IMR-90 (cell line): ENCODE measurements around the gene JPH4. TPM values are rescaled to one million over a fixed set of nuclear protein-coding genes. Genes with fewer than 3 reads are reported as not detected.

Experiments used
- ATAC-seq: fragments of 200-7000 bp; cut with Tn5 transposase; 2 replicates; pipeline ENCODE4 v1.9.1; 2020; ENCODE audit warnings: low read depth, mild to moderate bottlenecking, moderate library complexity
- BruUV-seq: library from RNA; stranded (reverse); fragments of 400-500 nt; replicated peaks from 2 replicates; lab custom pipeline; 2021; lab: Mats Ljungman, UMichigan
- CTCF ChIA-PET: fragments of 300-600 bp; formaldehyde crosslinking; extraction: SDS; loops from one replicate; lab custom pipeline; 2021; ENCODE audit warnings: antibody characterized with exemption; lab: Yijun Ruan, JAX
- POLR2A ChIA-PET: fragments of 300-600 bp; sonication (Branson Sonifier 250); formaldehyde crosslinking; loops from one replicate; lab custom pipeline; 2022; ENCODE audit warnings: antibody characterized with exemption; ENCODE audit not compliant: unreplicated experiment; lab: Charles Lee
- DNase-seq: peaks from one replicate; pipeline ENCODE4 v3.0.0; 2013
- H2AFZ ChIP-seq: replicated peaks from 2 replicates; pipeline ENCODE3; 2013; ENCODE audit warnings: low read length, mild to moderate bottlenecking; ENCODE audit not compliant: poor library complexity
- H2AK5ac ChIP-seq: 2 replicates; pipeline ENCODE4 v1.6.1; 2013; ENCODE audit warnings: low read depth, low read length, inconsistent platforms
- H2AK9ac ChIP-seq: replicated peaks from 2 replicates; pipeline ENCODE3; 2013; ENCODE audit warnings: mild to moderate bottlenecking, low read depth, low read length, moderate library complexity; ENCODE audit not compliant: poor library complexity
- H2BK120ac ChIP-seq: 2 replicates; pipeline ENCODE4 v1.6.1; 2013; ENCODE audit warnings: low read depth, low read length, inconsistent platforms
- H2BK15ac ChIP-seq: 3 replicates; pipeline ENCODE4 v1.6.1; 2013; ENCODE audit warnings: low read depth, low read length, inconsistent platforms
- H2BK20ac ChIP-seq: 2 replicates; pipeline ENCODE4 v1.6.1; 2013; ENCODE audit warnings: low read depth, mild to moderate bottlenecking, inconsistent platforms, low read length, moderate library complexity
- H2BK5ac ChIP-seq: 2 replicates; pipeline ENCODE4 v1.6.1; 2013; ENCODE audit warnings: mild to moderate bottlenecking, low read depth, low read length, inconsistent platforms; ENCODE audit not compliant: poor library complexity, severe bottlenecking
- H3K14ac ChIP-seq: replicated peaks from 2 replicates; pipeline ENCODE4 v1.6.1; 2013; ENCODE audit warnings: low read depth, low read length, inconsistent platforms
- H3K18ac ChIP-seq: 2 replicates; pipeline ENCODE4 v1.6.1; 2013; ENCODE audit warnings: low read depth, low read length, control low read depth
- H3K23ac ChIP-seq: 2 replicates; pipeline ENCODE4 v1.6.1; 2013; ENCODE audit warnings: low read depth, low read length, inconsistent platforms
- H3K27ac ChIP-seq: 2 replicates; pipeline ENCODE4 v1.5.1; 2013; ENCODE audit warnings: mild to moderate bottlenecking, control low read depth, low read length; ENCODE audit not compliant: insufficient read depth
- H3K27me3 ChIP-seq: 2 replicates; pipeline ENCODE4 v1.6.1; 2013; ENCODE audit warnings: low read length; ENCODE audit not compliant: control insufficient read depth, insufficient read depth
- H3K36me3 ChIP-seq: 2 replicates; pipeline ENCODE4 v1.6.1; 2013; ENCODE audit warnings: low read length, mixed read lengths; ENCODE audit not compliant: control insufficient read depth, insufficient read depth
- H3K4ac ChIP-seq: 2 replicates; pipeline ENCODE4 v1.6.1; 2013; ENCODE audit warnings: low read depth, low read length, inconsistent platforms
- H3K4me1 ChIP-seq: 2 replicates; pipeline ENCODE4 v1.6.1; 2013; ENCODE audit warnings: low read length, mixed read lengths; ENCODE audit not compliant: control insufficient read depth, insufficient read depth
- H3K4me2 ChIP-seq: 2 replicates; pipeline ENCODE4 v1.6.1; 2013; ENCODE audit warnings: low read depth, mild to moderate bottlenecking, control low read depth, low read length, moderate library complexity
- H3K4me3 ChIP-seq: 2 replicates; pipeline ENCODE4 v1.5.1; 2013; ENCODE audit warnings: low read depth, mild to moderate bottlenecking, control low read depth, low read length, moderate library complexity; ENCODE audit not compliant: insufficient read depth
- H3K56ac ChIP-seq: 2 replicates; pipeline ENCODE4 v1.6.1; 2013; ENCODE audit warnings: low read length, inconsistent platforms; ENCODE audit not compliant: insufficient read depth; ENCODE audit errors: extremely low read depth
- H3K79me1 ChIP-seq, 2 experiments: 2 replicates each; pipeline ENCODE4 v1.6.1; 2013; ENCODE audit warnings: low read length in 2 of 2, inconsistent platforms in 1 of 2, low read depth in 1 of 2
- H3K9ac ChIP-seq: 2 replicates; pipeline ENCODE4 v1.6.1; 2013; ENCODE audit warnings: low read depth, low read length, control low read depth
- H3K9me1 ChIP-seq: 2 replicates; pipeline ENCODE4 v1.6.1; 2013; ENCODE audit warnings: low read length, inconsistent platforms; ENCODE audit not compliant: insufficient read depth
- H3K9me3 ChIP-seq: 2 replicates; pipeline ENCODE4 v1.6.1; 2013; ENCODE audit warnings: low read length; ENCODE audit not compliant: control insufficient read depth, insufficient read depth
- H4K20me1 ChIP-seq: 2 replicates; pipeline ENCODE4 v1.6.1; 2013; ENCODE audit warnings: low read length, inconsistent platforms; ENCODE audit not compliant: insufficient read depth
- H4K5ac ChIP-seq: 2 replicates; pipeline ENCODE4 v1.6.1; 2013; ENCODE audit warnings: mild to moderate bottlenecking, low read depth, low read length, control low read depth
- H4K8ac ChIP-seq, 2 experiments: 2 replicates each; pipeline ENCODE4 v1.6.1; 2013; ENCODE audit warnings: low read depth in 2 of 2, low read length in 2 of 2, control low read depth in 1 of 2, inconsistent platforms in 1 of 2
- H4K91ac ChIP-seq: 2 replicates; pipeline ENCODE4 v1.6.1; 2013; ENCODE audit warnings: low read depth, low read length, inconsistent platforms; ENCODE audit not compliant: insufficient read depth
- BHLHE40 ChIP-seq: fragments of 150-350 bp; IDR thresholded peaks from 2 replicates; pipeline ENCODE4 v1.6.1; 2016; ENCODE audit warnings: mild to moderate bottlenecking, low read depth, low read length
- CEBPB ChIP-seq: IDR thresholded peaks from 2 replicates; pipeline ENCODE4 v1.6.1; 2012; ENCODE audit warnings: low read depth, low read length, improper control_type of control experiment
- CHD1 ChIP-seq: IDR thresholded peaks from 2 replicates; pipeline ENCODE4 v1.6.1; 2012; ENCODE audit warnings: low read depth, low read length, improper control_type of control experiment
- CTCF ChIP-seq: conservative IDR thresholded peaks from 2 replicates; pipeline ENCODE4 v1.5.1; 2012; ENCODE audit warnings: mild to moderate bottlenecking, low read depth, low read length, improper control_type of control experiment
- FOS ChIP-seq: fragments of 150-350 bp; IDR thresholded peaks from 2 replicates; pipeline ENCODE4 v1.6.1; 2016; ENCODE audit warnings: low read depth, low read length
- MAFK ChIP-seq: IDR thresholded peaks from 2 replicates; pipeline ENCODE4 v1.6.1; 2012; ENCODE audit warnings: low read depth, low read length, improper control_type of control experiment
- MXI1 ChIP-seq: IDR thresholded peaks from 2 replicates; pipeline ENCODE4 v1.6.1; 2012; ENCODE audit warnings: low read depth, mild to moderate bottlenecking, low read length, moderate library complexity, borderline replicate concordance
- POLR2A ChIP-seq: IDR thresholded peaks from 2 replicates; pipeline ENCODE4 v1.6.1; 2012; ENCODE audit warnings: mild to moderate bottlenecking, low read depth, low read length
- RAD21 ChIP-seq: IDR thresholded peaks from 2 replicates; pipeline ENCODE4 v1.6.1; 2012; ENCODE audit warnings: low read length, improper control_type of control experiment
- RFX5 ChIP-seq: IDR thresholded peaks from 2 replicates; pipeline ENCODE4 v1.8.0; 2012; ENCODE audit warnings: low read depth, mild to moderate bottlenecking, low read length, moderate library complexity
- USF2 ChIP-seq: fragments of 150-350 bp; IDR thresholded peaks from 2 replicates; pipeline ENCODE4 v1.6.1; 2017; ENCODE audit warnings: mild to moderate bottlenecking, antibody characterized with exemption, low read length, low read depth
- WGBS, 2 experiments: methylation state at CpG; one replicate each; pipeline versions ENCODE4 v1.1.5 to v1.1.7; 2013; ENCODE audit warnings: missing lambda C conversion rate in 2 of 2; ENCODE audit not compliant: insufficient read length in 1 of 2; ENCODE audit errors: extremely low coverage in 2 of 2; 5-methylcytosine and 5-hydroxymethylcytosine counted together
- dilution Hi-C: fragments of 300-500 bp; cut with HindIII; formaldehyde crosslinking; loops from one replicate; pipeline ENCODE4 v1.14.3; 2018; ENCODE audit warnings: low sequenced_read_pairs; ENCODE audit not compliant: unreplicated experiment
- in situ Hi-C: fragments of 300-500 bp; cut with MboI; formaldehyde crosslinking; loops from 3 replicates; pipeline ENCODE4 v1.14.3; 2019; ENCODE audit warnings: low sequenced_read_pairs, inconsistent platforms, mixed read lengths
- intact Hi-C: fragments of 100-400 bp; cut with micrococcal nuclease; formaldehyde crosslinking; loops from 2 replicates; pipeline ENCODE4 v1.10.0; 2022
- polyA plus RNA-seq, 3 experiments: library from polyadenylated mRNA; depleted of rRNA; stranded (reverse); fragments of >200 nt; gene quantifications; 2 replicates each; pipeline ENCODE4 v1.2.3, GENCODE V29; 2012; ENCODE audit warnings: low replicate concordance in 1 of 3
- total RNA-seq: library from RNA; depleted of rRNA; stranded (reverse); fragments of >200 nt; gene quantifications from 2 replicates; pipeline ENCODE4 v1.2.3, GENCODE V29; 2012
- TF ChIP-seq, protein P1 (sequence below): fragments of 150-350 bp; IDR thresholded peaks from 2 replicates; pipeline ENCODE4 v1.6.1; 2016; ENCODE audit warnings: low read depth, mild to moderate bottlenecking, low read length, moderate library complexity, borderline replicate concordance

JPH4 gene
- total and polyA plus RNA-seq, 2 of the 4 experiments (the other 2 are of a cell fraction), result not detected

GRCh38 chr14:23621932-23622730, 43.5 kb upstream of the JPH4 start (continued):
- no peak for TF ChIP-seq CEBPB

DNA sequence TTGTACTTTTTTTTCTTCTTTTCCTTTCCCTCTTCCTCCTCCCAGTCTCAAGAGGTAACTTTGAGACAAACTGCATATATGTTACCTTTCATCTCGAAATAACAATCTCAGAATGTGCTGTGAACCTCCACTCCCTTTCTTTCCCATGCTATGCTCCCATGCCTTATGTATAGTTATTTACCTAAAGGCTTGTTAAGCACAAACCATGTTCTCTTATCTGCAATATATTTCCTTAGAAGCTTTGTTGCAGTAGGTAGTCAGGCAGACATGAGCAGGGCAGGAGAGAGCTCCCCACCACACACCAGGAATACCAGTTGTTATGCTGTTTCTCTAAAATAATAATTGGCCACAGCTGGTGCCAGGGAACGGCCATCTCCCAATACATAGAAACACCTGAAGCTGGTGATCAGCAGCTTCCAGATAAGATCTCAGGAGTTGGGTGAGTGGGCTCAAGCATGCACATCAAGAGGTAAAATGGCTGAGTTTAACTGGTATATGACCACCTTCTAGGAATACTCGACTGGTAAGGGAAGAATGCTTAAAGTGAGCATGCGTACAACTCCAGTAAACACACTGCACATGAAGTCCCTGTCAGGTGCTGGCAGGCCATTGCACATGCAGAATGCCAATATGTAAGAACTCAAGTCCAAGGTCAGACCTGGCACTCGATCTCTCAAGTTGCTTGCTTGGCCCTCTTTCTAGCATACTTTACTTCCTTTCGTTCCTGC, 42.8 kb upstream of the JPH4 start:
- Histone ChIP-seq H3K4me2 (no peak overlapping the region), H2AK5ac (no peak overlapping the region), H3K18ac (no peak overlapping the region), H2BK15ac (no peak overlapping the region), H3K23ac (no peak overlapping the region), H4K91ac (no peak overlapping the region), H3K4me3 (no peak overlapping the region), H2AK9ac (no peak overlapping the region), H3K4me1 (no peaks in the 10 kb centered on the region), H4K8ac (no peak overlapping the region), H3K4ac (no peak overlapping the region), H4K5ac (no peak overlapping the region), H3K9ac (no peak overlapping the region), H4K20me1 (no peaks in the 10 kb centered on the region), H3K27ac (no peak overlapping the region), H3K36me3 (no peaks in the 10 kb centered on the region), H3K56ac (no peak overlapping the region), H2BK120ac (no peak overlapping the region), H3K9me1 (no peaks in the 10 kb centered on the region), H3K9me3 (peaks cover 4% of the 10 kb centered on the region; the same call in 1 of the 2 replicates), H2AFZ (no peak overlapping the region), H3K79me1 (no peaks in the 10 kb centered on the region), H3K14ac (no peak overlapping the region), H2BK20ac (no peak overlapping the region), H3K27me3 (0 out of 2 replicates have a peak, but pooled peaks cover 2% of the 10 kb centered on the region), H2BK5ac (no peak overlapping the region)
- dilution Hi-C loops, result no loop called here
- intact Hi-C loops, result no loop called here
- in situ Hi-C loops, result no loop called here
- BruUV-seq, result no TSS peak
- no peak for ATAC-seq
- ChIA-PET CTCF (no interaction called here), POLR2A (no interaction called here)
- no peak for DNase-seq
- WGBS, 2 experiments, result 54% methylated on average over 3 of the region's 6 CpGs; no CpG with 5 or more reads in 1 of the 2 experiments
- TF ChIP-seq MXI1 (no peak), MAFK (no peak), RFX5 (no peak), CEBPB (no peak), CHD1 (no peak), RAD21 (no peak), POLR2A (no peak), FOS (no peak), CTCF (no peak), USF2 (no peak), BHLHE40 (no peak)
- TF ChIP-seq, protein P1, sequence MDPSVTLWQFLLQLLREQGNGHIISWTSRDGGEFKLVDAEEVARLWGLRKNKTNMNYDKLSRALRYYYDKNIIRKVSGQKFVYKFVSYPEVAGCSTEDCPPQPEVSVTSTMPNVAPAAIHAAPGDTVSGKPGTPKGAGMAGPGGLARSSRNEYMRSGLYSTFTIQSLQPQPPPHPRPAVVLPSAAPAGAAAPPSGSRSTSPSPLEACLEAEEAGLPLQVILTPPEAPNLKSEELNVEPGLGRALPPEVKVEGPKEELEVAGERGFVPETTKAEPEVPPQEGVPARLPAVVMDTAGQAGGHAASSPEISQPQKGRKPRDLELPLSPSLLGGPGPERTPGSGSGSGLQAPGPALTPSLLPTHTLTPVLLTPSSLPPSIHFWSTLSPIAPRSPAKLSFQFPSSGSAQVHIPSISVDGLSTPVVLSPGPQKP, result no peak
